HTR-8/SVneo (cell line): ENCODE measurements around the gene PPP4R4.
A peak's percentile ranks its signal among the peaks of the same experiment; 100 is the strongest.
"Not testable (repeated sequence)": the region's sequence is repeated elsewhere in the genome, so short reads cannot be mapped to it uniquely, and the experiment has no call there.

Source experiments
- DNase-seq: peaks from one replicate; pipeline ENCODE4 v3.0.0; 2011; ENCODE audit warnings: low spot score, mixed read lengths; ENCODE audit not compliant: insufficient read length
- FAIRE-seq: peaks from 2 replicates; lab custom pipeline; 2011; peaks lifted over from hg19 to GRCh38; lab: Jason Lieb, UNC

PPP4R4 gene

DNA sequence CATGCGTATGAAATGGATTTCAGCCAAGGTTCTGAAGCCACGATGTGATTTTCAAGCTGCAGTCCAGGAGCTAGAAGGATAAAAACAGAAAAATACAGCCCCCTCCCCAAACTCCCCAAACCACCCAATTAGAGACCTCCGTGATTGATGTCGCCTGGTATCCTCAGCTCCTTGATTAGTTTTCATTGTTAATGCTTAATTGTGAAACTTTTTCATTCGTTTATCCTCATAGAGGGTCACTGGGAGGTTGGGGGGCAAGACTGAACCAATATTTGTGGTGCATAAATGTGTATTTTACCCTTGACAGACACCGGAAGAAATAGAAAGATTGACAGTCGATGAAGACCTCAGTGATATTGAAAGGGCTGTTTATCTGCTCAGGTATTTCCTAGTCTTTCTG, 1.6 kb downstream of the PPP4R4 start:
- DNase-seq: no peak
- FAIRE-seq: peak; percentile 4

- DNase-seq (no peak), FAIRE-seq (no peak)
These were observed 2.7 kb downstream of the PPP4R4 start for GRCh38 chr14:94176808-94177207.

GRCh38 chr14:94177806-94178205, 3.7 kb downstream of the PPP4R4 start:
- DNase-seq (no peak), FAIRE-seq (no peak)

GRCh38 chr14:94179244-94179643, 5.1 kb downstream of the PPP4R4 start:
- DNase-seq (no peak), FAIRE-seq (no peak)

DNA sequence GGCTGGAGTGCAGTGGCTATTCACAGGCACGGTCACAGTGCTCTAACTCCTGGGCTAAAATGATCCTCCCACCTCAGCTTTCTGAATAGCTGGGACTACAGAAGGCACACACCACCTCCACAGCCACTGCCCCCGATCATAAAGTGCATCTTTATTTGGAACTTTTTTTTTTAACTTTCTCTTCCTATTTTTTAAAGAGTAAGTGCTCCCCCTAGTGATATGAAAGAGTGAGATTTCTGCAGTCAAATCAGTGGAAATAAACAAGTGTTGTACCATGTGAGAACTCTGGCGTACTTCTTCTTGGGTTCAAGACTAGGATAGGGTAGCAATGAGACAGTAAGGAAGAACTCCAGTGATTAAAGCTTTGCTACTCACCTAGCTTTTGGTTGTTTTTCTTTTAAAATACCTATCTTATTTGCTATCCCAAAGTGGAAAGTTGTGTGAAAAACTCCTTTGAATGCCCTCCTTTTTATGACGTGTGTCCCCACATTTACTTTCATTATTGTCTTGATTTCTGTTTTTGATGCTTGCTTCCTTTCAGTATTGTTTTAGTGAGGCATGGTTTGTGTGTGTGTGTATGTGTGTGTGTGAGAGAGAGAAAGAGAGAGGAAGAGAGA, 6.6 kb downstream of the PPP4R4 start:
- DNase-seq (no peak), FAIRE-seq (peak; percentile 58)

GRCh38 chr14:94181835-94182234, 7.7 kb downstream of the PPP4R4 start:
- DNase-seq (no peak), FAIRE-seq (no peak)

DNA sequence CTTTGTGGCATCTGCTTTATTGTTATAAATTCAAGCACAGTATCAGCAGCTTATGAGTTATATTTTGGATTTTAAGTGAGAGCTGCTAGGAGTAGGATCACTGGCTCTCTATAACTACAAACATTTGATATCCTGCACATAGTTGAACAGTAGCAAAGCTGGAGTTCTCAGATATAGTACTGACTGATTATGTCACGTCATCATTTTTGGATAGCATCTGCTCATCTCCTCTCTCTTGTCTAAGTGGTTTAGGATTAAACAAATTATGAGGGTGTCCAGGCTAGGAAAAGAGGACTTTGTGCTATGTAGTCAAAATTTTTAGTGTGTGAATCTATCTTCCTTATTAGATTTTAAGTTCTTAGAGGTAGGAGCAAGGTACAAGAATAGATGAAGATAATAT, 18.4 kb downstream of the PPP4R4 start:
- FAIRE-seq: no peak
- DNase-seq: no peak

DNA sequence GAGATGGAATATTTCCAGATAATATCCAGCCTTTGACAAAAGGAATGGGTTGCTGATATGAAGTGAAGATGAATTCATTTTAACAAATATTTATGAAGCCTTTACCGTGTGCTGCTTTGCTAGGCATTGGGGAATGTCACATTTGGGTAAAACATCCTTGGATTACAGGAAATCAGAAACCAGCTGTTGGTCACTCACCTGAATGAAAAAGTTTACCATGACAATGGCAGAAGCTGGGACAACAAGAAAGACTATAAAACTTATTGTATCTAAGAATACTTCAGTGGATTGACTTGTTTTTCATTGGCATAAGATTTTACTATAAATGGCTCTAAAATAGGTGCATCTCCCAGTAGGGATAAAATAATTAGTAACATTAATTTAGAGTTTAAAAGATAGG, 19.7 kb downstream of the PPP4R4 start:
- FAIRE-seq (no peak), DNase-seq (no peak)

DNA sequence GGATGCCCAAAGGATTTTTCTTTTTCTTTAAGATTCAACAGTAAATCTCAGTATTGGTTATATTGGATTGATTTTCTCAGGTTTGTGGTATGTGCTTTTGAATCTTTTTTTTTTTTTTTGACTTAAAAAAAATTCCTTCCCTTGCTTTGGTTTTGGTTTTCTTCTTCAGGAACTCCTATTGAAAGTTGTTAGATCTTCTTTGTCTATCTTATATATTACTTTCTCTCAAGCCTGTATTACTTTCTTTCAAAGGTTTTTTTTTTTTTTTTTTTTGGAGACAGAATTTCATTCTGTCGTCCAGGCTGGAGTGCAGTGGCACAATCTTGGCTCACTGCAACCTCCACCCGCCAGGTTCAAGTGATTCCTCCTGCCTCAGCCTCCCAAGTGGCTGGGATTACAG, 21.9 kb downstream of the PPP4R4 start:
- no peak for DNase-seq
- FAIRE-seq: no peak

- FAIRE-seq (no peak), DNase-seq (no peak)
These were observed 29.5 kb downstream of the PPP4R4 start for GRCh38 chr14:94203473-94204210.

GRCh38 chr14:94213021-94213420, 38.9 kb downstream of the PPP4R4 start:
- peak; percentile 5 for DNase-seq
- FAIRE-seq: no peak

DNA sequence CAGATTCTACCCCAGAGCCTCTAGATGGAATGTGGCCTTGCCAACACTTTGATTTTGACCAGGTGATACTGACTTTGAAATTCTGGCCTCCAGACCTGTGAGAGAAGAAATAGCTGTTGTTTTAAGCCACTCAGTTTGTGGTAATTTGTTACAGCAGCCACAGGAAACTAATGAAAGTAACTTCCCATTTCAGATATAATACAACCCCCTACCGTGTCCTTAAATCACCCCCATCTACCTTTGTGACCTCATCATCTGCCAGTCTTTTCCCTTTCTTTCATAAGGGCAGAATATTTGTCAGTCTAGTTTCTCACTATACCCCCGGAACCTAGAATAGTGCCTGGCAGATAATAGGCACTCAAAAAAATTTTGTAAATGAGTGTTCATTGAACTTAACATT, 39.6 kb downstream of the PPP4R4 start:
- FAIRE-seq: no peak
- DNase-seq: no peak

GRCh38 chr14:94217116-94217515, 43.0 kb downstream of the PPP4R4 start:
- no peak for FAIRE-seq
- DNase-seq: no peak

DNA sequence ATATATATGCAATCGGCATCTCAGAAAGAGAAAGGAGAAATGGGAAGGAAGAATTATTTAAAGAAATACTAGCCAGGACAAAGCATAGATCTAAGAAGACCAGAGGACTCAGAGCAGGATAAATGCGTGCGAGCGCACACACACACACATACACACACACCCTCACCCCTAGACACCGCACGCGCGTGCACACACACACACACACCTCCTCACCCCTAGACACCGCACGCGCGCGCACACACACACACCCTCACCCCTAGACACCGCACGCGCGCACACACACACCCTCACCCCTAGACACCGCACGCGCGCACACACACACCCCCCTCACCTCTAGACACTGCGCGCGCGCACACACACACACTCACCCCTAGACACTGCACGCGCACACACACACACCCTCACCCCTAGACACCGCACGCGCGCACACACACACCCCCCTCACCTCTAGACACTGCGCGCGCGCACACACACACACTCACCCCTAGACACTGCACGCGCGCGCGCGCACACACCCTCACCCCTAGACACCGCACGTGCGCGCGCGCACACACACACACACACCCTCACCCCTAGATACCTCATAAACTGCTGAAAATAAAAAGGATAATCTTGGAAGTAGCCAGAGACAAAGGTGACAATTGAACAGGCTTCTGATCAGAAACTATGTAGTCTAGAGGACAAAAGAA, 44.2 kb downstream of the PPP4R4 start:
- DNase-seq: not testable (repeated sequence)
- FAIRE-seq: peak; percentile 57

DNA sequence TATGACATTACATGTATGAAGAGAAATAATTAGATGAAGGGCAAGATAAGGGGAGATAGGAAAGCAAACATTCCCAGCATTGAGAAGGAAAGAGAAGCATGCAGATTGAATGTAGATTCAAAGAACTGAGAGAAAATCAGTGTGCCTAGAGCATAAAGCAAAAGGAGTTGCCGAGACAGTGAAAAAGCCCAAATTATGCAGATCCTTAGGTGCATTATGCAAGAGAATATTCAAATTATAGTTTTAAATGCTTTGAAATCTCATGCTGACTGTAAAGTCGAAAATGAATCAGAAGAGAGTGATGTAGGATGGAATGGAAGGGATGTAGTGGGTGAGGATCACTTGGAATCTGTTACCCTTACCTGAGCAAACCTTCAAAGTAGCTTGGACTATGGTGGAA, 49.9 kb downstream of the PPP4R4 start:
- no peak for DNase-seq
- no peak for FAIRE-seq

- FAIRE-seq (no peak), DNase-seq (no peak)
These were observed 51.6 kb downstream of the PPP4R4 start for GRCh38 chr14:94225460-94226378.

GRCh38 chr14:94227029-94227428, 52.9 kb downstream of the PPP4R4 start:
- no peak for DNase-seq
- no peak for FAIRE-seq

DNA sequence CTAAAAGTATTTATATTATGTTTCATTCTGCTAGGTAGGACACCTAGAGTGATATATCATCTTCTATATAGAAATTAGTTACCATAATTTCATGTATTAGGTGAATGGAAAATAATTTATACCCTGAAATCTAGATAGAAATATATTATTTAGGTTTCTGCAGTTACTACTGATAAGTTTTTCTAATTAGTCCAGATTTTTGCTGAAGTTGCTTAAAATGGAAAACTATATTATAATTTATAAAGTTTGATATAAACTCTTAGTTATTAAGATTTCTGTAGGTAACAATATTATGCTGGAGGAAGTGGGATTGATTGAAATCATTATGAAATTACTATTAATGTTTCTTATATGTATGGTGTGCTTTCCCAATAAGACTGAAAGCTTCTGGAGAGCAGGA, 62.9 kb downstream of the PPP4R4 start:
- DNase-seq: no peak
- FAIRE-seq: no peak

- FAIRE-seq (no peak), DNase-seq (no peak)
These were observed 63.9 kb downstream of the PPP4R4 start for GRCh38 chr14:94237983-94238382.

- no peak for FAIRE-seq
- DNase-seq: no peak
These were observed 65.3 kb downstream of the PPP4R4 start for GRCh38 chr14:94239406-94239805.
